GM21360 (cell line): ENCODE data around the gene SLC9B1.
A peak's percentile ranks its signal among the peaks of the same experiment; 100 is the strongest.
"Not testable (repeated sequence)": the region's sequence is repeated elsewhere in the genome, so short reads cannot be mapped to it uniquely, and the experiment has no call there.

Experiments used
- ATAC-seq: cut with Tn5 transposase; IDR thresholded peaks from one replicate; pipeline ENCODE4 v1.9.1; 2021; ENCODE audit warnings: mild to moderate bottlenecking, moderate library complexity; ENCODE audit not compliant: unreplicated experiment

SLC9B1 gene

DNA sequence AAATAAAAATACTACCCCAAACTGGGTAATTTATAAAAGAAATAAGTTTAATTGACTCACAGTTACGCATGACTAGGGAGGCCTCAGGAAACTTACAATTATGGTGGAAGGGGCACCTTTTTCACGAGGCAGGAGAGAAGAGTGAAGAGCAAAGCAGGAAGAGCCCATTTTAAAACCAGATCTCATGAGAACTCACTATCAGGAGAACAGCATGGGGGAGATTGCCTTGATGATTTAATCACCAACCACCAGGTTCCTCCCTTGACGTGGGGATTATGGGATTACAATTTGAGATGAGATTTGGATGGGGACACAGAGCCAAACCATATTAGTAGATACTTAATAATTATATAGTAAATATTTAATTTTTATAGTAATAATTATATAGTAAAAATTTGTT is 140.6 kb downstream of the SLC9B1 start:
- no peak for ATAC-seq

DNA sequence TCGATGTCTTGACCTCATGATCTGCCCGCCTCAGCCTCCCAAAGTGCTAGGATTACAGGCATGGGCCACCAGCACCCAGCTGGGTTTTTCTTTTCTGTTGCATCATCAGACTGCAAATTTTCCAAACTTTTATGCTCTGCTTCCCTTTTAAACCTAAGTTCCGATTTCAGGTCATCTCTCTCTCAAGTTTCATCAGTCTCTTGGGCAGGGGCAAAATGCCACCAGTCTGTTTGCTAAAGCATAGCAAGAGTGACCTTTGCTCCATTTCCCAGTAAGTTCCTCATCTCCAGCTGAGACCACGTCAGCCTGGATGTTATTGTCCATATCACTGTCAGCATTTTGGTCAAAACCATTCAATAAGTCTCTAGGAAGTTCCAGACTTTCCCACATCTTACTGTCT is 141.2 kb downstream of the SLC9B1 start:
- not testable (repeated sequence) for ATAC-seq

DNA sequence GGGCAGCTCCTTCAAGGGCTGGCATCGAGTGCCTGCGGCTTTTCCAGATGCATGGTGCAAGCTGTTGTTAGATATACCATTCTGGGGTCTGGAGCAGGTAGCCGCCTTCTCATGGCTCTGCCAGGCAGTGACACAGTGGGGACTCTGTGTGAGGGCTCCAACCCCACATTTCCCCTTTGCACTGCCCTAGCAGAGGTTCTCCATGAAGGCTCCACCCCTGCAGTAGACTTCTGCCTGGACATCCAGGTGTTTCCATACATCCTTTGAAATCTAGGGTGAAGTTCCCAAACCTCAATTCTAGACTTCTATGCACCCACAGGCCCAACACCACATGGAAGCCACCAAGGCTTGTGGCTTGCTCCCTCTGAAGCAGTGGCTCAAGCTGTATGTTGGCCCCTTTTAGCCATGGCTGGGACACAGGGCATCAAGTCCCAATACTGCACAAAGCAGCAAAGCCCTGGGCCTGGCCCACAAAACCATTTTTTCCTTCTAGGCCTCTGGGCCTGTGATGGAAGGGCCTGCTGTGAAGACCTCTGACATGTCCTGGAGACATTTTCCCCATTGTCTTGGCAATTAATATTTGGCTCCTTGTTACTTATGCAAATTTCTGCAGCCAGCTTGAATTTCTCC is 141.9 kb downstream of the SLC9B1 start:
- ATAC-seq = not testable (repeated sequence)

DNA sequence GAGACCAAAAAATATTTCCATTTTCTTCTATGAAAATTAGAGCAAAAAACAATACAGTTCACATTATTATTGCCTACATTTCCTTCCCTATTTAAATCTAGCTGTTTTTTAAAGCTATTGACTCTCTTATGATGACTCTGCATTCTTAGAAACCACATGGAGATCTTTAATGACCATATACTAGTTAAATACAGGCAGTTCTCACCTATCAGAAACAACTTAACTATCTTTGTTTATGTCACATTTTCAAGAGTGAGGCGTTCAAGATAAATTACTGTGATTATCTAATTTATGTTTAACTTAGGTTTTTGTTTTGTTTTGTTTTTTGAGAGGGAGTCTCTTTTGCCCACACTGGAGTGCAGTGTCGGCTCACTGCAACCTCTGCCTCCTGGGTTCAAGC is 147.7 kb downstream of the SLC9B1 start:
- ATAC-seq = no peak

DNA sequence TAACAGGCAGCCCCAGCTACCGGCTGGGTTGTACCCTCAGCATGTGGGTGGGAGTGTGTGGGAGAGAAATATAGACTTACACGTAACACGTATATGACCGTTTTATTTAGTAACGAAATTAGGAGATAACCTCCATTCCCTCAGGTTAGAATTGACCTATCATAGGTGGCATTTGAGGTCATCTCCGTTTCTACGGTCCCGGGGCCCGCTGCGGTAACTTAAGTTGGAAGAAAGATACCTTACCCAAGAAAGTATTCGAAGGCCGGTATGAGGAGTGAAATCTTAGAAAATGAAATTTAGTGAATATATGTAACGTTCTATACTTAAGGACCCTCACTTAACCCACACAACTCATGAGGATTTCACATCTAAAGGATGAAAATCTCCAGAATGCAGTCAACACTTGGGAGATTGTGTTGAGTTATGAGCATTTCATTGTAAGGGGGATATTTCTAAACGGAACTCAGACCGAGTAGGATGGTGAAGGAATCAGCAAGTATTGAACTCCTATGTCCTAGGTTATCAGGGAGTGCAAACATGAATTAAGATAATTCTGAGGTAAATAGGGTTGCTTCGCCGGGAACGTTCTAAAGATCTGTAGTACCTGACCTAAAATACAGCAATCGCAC is 149.8 kb downstream of the SLC9B1 start:
- peak; percentile 21 for ATAC-seq

DNA sequence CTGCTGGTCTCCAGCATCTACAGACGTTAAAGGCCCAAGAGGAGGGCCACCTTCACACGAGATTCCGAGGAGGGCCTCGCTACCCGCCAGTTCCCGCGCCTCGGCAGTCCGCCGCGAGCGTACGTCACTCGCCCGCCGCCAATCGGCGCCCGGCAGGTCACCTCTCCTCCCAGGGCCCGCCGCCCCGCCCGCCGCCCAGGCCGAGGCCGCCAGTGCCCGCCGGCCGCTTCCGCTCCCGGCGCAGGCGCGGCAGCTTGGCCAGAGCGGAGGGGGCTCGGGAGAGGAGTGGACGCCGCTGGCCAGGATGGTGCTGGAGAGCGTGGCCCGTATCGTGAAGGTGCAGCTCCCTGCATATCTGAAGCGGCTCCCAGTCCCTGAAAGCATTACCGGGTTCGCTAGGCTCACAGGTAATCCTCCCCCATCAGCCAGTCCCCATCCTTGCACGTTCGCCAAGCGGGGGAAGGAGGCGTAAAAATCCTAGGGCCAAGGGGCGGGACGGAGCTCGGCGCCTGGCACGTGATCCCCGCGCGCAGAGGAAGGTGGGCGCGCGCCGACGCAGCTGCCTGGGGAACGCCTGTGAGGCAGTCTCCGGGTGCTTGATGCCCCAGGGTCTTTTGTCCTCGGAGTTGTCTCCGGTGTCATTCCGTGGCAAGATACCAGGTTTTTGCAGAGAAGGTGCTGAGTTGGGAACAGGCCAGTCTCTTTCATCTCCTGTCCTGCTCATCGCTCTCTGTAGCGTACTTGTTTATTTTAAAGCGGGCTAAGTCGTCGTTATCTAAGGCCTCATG is 150.5 kb downstream of the SLC9B1 start, which contains the start of gene CISD2:
Gene CISD2, plus strand, starts transcription at position 212 of the 788 bp plus-strand sequence. Its CDS starts 93 bp downstream, at position 305.
- ATAC-seq = peak; percentile 89

DNA sequence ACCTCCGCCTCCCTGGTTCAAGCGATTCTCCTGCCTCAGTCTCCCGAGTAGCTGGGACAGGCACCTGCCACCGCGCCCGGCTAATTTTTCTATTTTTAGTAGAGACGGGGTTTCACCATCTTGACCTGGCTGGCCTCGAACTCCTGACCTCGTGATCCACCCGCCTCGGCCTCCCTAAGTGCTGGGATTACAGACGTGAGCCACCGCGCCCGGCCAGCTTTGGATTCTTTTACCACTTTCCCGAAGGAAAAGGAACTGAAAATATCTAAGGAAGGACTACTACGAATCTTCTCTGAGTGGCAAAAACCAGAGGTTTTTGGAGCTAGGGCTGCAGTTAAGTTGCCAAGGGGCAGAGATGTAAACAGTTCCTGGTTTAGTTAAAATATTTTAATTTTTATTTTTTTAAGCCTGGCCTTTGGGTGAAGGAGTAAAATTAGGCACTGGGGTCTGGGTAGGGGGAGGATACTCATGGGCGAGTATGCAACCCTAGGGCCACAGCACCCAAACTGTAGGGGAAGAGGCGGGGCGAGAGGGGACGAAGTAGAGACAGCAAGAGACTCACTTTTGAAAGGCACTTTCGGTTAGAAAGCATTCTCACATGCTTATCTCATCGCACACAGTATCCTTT is 151.2 kb downstream of the SLC9B1 start:
- ATAC-seq = no peak

DNA sequence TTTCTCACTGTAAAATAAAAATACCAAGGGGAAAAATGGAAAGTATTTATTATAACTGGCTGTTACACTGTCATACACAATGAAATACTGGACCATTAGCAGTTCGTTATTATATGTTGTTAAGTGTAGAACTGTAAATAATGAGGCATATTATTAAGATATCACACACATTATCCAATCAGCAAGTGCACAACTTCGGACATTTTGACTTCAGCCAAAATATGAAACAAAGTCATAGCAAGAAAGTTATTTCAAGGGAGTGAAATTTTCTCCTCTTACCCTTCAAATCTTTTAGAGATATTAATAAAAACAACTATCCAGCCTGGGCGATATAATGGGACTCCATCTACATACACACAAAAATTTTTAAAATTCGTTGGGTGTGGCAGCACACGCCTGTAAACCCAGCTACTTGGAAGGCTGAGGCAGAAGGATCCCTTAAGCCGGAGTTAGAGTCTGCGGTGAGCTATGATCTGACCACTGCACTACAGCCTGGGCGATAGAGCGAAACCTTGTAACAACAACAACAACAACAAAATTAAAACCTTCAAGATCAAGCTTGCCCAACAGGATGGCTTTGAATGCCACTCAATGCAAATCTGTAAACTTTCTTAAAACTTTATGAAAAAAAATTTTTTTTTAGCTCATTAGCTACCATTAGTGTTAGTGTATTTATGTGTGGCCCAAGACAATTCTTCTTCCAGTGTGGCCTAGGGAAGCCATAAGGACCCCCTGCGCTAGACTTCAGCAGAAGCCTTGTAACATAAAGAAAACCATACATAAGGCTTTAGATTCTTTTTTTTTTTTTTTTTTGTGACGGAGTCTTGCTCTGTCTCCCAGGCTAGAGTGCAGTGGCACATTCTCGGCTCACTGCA is 152.0 kb downstream of the SLC9B1 start:
- no peak for ATAC-seq

DNA sequence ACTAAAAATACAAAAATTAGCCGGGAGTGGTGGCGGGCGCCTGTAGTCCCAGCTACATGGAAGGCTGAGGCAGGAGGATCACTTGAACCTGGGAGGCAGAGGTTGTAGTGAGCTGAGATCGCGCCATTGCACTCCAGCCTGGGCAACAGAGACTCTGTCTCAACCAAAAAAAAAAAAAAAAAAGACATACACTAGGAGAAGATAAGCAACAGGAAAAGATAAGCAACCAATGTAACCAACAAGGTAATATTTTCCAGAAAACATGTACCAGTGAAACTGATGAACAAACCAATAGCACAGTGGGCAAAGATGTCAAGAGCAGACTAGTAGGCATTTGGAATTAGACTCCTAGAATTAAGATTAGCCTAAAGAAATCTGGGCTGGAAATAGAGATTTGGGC is 154.2 kb downstream of the SLC9B1 start:
- not testable (repeated sequence) for ATAC-seq

DNA sequence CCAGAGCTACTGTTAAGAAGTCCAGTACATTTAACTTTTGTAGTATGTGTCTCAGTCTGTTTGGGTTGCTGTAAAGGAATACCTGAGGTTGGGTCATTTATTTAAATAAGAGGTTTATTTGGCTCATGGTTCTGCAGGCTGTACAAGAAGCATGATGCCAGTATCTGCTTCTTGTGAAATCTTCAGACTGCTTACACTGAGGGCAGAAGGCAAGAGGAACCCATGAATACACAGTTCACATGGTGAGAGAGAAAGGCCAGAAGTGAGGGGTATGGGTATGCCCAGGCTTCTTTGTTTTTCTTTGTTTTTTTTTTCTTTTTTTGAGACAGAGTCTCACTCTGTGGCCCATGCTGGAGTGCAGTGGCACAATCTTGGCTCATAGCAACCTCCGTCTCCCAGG is 156.8 kb downstream of the SLC9B1 start:
- no peak for ATAC-seq

DNA sequence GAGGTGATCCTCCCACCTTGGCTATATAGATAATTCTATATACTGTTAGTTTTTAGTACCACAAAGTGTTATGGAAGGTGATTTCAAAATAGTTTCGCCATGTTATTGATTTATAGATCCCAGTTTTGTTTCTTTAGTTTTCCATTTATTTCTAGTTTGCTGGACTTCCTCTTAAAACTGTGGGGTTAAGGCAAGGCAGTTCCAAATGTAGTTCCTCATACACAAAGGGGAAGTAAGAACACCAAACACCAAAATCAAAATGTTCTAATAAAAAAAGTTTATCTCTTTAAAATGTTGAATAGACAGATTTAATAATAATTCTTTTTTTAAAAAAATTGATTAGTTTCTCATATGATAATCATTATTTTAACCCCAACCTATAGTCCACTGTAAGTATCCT is 157.5 kb downstream of the SLC9B1 start:
- ATAC-seq = no peak

DNA sequence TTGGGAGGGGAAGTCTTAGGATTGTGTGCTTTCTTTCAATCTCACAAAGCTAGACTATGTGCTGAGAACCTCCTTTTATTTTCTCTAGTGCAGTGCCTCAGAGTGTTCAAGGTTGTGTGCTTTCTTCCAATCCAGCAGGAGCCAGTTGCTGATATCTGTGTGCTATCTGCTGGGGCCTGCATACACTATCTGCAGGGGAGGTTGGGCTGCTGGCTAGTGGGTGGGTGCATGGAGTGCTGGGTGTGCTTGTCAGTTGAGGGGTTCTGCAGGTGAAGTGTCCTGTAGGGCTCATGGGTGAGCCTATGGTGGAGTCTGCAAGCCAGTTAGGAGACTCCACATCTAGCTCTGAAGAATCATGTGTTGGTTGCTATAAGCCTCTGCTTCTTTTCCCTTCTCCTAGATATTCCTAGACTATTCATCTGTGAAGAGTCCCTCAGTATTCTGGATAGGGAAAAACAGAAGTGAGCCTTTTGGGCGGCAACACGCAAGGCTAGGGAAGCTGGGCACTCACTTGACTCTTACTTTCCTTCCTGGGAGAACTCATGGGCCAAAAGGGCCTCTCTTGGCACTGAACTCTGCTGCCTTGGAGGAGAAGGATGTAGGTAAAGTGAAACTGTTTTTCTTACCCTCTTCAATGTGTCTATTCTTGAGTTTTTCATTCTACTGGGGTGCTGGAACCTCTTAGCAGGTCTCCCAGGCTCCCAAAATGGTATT is 158.7 kb downstream of the SLC9B1 start:
- ATAC-seq = no peak

DNA sequence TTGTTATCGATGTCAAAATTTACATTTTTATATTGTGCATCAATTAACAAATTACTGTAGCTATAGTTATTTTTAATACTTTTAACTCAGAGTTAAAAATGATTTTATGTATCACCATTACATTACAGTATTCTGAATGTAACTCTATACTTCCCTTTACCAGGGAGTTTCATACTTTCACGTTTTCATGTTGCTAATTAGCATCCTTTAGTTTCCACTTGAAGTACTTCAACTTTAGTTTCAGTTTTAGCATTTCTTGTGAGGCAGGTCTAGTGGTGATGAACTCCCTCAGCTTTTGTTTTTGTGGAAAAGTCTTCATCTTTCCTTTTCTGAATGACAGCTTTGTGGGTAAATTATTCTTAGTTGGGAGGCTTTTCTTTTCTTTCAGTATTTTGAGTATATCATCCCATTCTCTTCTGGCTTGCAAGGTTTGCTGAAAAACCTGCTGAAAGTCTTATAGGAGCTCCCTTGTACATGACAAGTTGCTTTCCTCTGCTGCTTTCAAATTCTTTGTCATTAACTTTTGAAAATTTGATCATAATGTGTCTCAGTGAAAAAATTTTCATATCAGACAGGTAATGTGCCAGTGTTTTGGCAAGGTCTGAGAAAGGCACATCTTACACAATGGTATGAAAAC is 160.6 kb downstream of the SLC9B1 start:
- no peak for ATAC-seq
